ENCODE measurements around the gene SYS1. TPM values are rescaled to one million over a fixed set of nuclear protein-coding genes. Genes with fewer than 3 reads are reported as not detected.
A peak's percentile ranks its signal among the peaks of the same experiment; 100 is the strongest.

Gene SYS1
- 15.9 and 28.4 TPM in 2 replicates for total RNA-seq

DNA sequence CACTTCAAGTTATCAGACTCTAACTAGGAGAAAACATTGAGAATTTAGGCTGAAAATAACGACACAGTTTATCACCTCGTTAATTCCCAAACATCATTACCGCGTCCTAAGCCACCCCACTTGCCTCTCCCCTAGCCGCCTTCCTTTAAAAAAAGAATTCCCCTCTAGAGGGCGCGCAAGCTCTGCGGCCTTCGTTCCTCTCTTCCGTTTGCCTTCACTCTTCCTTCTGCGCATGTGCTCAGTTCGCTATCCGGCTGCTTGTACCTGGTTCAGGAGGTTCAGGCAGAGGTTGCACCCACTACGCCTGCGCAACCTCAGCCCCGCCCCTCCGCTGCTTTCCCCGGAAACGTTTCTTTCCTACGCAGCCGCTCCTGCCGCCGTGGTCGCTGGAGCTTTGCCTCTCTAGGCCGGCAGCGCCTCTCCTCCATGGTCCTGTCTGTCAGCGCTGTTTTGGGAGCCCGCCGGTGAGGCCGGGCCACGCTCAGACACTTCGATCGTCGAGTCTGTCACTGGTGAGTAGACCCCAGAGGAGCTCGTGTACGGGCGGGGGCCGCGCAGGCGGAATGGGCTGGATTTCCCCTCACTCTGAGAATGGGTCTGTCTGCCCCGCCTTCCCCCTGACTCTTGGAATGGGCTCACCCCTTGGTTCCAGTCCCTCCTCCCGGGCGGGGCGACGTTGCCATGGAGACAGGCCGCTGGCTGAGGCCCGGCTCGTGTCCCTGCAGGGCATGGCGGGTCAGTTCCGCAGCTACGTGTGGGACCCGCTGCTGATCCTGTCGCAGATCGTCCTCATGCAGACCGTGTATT, at the start of gene SYS1:
Gene SYS1 (plus strand): TSS at position 353 of the 807 bp plus-strand sequence. CDS start 376 bp downstream, at position 729.
- peak; percentile 98 to 99 for DNase-seq (ENCODE audit: low read depth in 2 of 2)

DNA sequence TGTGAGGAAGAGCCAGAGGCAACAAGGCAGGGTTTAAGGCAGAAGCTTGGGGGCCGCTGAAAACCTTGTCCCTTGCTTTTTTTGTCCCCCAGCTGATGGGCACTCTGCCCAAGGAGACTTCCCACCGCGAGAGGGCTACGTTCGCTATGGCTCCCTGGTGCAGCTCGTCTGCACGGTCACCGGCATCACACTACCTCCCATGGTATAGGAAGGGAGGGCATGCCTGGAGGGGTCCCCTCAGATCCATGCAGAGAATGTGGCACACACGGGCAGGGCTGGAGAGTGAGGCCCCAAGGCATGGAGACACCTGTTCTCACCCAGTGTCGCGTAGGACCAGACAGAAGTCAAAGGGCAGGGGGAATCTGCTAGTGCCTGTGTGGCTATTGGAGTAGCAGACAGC, 49.0 kb upstream of the SYS1 start:
- no peak for DNase-seq (ENCODE audit: low read depth in 2 of 2)

DNA sequence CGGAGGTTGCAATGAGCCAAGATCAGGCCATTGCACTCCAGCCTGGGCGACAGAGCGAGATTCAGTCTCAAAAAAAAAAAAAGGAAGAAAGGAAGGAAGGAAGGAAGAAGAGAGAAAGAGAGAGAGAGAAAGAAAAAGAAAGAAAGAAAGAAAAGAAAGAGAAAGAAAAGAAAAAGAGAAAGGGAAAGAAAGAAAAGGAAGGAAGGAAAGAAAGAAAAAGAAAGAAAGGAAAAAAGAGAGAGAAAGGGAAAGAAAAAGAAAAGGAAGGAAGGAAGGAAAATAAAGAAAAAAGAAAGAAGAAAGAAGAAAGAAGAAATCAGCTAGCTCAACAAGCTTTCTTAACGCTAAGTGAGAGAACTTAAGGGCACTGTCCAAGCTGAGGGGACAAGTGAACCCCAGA, 47.3 kb upstream of the SYS1 start:
- DNase-seq (ENCODE audit: low read depth in 2 of 2), result no peak

DNA sequence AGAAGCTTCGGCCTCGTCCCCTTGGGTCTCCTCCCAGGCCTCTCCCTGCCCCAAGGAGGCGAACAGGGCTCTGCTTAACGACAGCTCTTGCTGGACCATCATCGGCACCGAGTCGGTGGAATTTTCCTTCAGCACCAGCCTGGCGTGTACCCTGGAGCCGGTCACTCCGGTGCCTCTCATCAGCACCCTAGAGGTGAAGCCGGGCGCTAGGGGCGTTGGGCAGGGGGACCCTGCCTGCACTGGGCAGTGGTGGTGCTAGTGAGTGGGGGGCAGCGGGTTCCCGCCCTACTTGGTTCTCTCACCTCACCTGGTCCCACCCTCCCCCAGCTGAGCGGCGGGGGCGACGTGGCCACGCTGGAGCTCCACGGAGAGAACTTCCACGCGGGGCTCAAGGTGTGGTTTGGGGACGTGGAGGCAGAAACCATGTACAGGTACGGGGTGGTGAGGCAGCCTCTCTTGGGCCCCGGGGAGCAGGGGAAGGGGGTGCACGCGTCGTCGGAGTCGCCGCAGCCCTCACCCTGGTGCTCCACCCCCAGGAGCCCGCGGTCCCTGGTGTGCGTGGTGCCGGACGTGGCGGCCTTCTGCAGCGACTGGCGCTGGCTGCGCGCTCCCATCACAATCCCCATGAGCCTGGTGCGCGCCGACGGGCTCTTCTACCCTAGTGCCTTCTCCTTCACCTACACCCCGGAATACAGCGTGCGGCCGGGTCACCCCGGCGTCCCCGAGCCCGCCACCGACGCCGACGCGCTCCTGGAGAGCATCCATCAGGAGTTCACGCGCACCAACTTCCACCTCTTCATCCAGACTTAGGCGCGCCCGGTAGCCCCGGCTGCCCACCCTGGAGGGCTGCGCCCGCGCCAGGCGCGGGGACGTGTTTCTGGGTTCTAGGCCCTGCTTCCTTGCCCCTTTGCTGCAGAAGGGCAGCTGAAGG, 46.5 kb upstream of the SYS1 start:
- no peak for DNase-seq (ENCODE audit: low read depth in 2 of 2)

DNA sequence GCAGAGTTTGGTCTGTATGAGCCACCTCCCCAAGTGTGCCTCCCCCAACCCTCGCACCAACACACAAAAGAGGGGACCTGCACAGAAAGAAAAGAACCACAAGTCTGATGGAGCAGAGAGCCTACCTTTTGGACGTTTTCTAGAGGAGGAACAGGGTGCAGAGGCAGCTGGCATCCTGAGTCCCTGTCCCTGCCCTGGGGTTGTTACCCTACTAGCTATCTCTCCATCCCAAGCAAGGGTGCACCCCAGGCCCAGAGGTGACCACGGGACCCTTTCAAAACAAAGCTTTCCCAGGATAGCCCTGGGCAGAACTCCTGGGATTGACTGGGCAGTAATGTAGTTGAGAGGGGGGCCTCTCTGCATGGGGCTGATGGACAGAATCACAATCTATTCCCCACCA, 45.1 kb upstream of the SYS1 start:
- no peak for DNase-seq (ENCODE audit: low read depth in 2 of 2)

DNA sequence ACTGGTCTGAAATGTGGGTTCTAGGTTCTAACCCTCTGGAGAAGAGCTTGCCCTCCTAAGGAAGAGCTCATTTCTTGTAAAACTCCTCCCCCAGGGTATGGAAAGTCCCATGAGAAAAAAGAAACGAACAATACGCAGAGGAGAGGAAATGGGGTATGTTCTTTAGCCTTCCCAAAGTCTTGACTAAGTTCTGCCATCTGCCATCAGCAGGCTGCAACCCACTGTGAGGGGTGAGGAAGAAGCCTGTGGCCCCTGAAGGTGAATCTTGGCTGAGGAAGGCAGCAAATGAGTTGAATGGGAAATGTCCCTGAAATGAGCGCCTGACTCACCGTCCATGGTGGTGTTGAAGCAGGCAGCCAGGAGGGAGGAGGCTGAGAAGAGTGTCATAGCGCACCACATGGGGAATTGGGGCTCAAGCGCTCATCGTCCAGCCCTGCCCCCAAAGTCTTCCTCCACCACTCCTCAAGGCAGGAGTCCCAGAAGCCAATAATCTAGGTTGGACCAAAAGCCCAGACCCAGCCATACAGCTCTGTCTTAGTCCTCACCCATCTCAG, 44.5 kb upstream of the SYS1 start:
- DNase-seq (ENCODE audit: low read depth in 2 of 2), result no peak

DNA sequence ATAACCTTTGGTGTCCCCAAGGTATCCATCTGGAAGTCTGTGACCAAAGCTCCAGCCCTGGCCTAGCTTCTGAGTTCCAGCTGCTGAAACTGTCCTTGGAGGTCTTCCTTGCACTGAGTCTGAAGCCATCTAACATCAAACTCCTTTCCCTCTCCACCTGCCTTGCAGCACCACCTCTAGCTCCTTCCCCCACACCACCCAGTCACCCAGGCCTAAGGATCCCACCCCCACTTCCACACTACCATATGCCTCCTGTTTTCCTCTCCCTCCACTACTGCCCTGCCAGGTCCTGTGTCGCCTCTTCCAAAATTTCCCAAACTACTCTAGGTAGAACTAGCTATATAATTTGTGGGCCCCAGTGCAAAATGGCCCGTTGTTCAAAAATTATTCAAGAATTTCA, 44.0 kb upstream of the SYS1 start:
- no peak for DNase-seq (ENCODE audit: low read depth in 2 of 2)

DNA sequence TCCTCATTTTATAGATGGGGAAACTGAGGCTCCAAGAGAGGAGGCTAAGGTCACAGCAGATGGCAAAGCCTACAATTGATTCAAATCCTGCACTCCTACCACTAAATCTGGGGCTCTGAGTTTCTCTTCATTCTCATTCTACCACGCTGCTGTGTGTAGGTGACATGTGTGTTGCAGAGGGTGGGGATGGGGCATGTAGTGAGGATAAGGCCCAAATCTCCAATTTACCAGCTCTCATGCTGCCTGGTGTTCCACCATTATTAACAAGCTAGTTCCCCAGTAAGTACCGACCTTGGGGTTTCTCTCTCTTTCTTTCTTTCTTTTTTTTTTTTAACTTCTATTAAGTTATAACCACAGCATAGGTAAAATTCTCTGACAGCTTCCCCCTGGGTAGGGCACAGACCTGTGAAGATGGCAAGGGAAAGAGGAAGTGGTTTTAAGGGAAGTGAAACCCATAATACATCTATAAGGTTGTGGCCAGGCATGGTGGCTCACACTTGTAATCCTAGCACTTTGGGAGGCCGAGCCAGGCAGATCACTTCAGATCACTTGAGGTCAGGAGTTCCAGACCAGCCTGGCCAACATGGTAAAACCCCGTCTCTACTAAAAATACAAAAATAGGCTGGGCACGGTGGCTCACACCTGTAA, 41.9 kb upstream of the SYS1 start:
- no peak for DNase-seq (ENCODE audit: low read depth in 2 of 2)

DNA sequence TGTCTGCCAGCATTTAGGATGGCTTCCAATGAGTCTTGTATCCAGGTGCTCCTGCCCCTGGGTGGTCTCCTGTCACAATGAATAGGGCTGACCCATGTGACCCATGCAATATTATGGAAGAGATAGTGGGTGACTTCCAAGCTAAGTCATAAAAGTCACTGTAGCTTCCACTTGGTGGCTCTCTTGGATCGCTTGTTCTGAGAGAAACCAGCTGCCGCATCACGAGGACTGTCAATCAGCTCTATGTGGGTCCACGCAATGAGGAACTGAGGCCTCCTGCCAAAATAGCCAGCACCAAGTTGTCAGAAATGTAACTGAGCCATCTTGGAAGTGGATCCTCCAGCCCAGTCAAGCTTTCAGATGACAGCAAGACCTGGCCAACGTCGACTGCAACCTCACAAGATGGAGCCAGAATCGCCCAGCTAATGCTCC, 40.0 kb upstream of the SYS1 start:
- peak; percentile 48 to 76 for DNase-seq (ENCODE audit: low read depth in 2 of 2)

DNA sequence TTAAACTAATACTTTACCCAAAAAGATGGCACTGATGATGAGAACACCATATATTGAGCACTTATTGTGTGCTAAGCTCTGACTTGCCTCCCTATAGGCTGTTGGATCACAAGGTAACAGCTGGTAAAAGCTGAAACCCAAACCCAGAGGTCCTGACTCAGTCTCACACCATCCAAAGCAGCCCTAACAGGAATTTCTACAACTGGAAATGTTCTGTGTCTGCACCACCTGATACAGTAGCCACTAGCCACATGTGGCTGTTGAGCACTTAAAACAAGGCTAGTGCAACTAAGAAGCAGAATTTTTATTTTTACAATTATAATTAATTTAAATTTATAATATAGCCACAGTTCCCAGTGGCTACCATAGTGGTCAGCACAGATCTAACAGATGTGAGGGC, 39.2 kb upstream of the SYS1 start:
- no peak for DNase-seq (ENCODE audit: low read depth in 2 of 2)

DNA sequence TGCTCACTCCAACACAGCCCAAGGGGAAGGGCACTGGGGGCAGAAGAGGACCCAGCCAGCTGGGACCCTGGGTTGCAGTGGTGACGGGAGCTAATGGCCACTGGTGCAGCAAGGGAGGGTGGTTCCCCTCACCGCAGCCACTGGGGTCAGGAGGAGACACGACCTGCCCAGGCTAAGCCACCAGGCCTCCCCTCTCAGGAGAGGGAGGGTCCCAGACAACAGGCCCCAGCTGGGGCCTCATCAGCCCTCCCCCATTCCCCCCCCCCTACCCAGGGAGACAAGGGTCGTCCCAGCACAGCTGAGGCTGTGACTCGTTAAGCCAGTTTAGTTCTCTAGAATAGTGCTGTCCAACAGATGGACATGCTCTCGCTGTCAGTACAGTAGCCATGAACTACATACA, 37.6 kb upstream of the SYS1 start:
- no peak for DNase-seq (ENCODE audit: low read depth in 2 of 2)

DNA sequence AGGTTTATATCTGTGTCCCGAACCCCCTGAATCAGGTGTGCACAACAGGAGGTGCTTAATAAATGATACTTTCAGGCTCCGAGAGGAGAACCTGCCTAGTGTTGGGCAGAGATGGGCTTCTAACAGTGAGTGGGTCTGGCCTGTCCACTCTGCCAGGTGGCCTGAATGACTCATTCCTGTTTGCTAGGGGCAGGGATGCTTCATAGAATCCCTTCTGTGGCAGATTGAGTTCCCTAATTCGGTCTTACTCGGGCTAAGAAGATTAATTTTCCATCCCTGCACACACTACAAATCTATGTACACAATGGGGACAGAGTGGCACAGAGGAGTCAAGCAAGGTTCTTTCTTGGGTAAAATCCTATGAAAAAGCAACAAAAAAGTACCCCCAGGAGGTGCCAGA, 34.5 kb upstream of the SYS1 start:
- no peak for DNase-seq (ENCODE audit: low read depth in 2 of 2)

DNA sequence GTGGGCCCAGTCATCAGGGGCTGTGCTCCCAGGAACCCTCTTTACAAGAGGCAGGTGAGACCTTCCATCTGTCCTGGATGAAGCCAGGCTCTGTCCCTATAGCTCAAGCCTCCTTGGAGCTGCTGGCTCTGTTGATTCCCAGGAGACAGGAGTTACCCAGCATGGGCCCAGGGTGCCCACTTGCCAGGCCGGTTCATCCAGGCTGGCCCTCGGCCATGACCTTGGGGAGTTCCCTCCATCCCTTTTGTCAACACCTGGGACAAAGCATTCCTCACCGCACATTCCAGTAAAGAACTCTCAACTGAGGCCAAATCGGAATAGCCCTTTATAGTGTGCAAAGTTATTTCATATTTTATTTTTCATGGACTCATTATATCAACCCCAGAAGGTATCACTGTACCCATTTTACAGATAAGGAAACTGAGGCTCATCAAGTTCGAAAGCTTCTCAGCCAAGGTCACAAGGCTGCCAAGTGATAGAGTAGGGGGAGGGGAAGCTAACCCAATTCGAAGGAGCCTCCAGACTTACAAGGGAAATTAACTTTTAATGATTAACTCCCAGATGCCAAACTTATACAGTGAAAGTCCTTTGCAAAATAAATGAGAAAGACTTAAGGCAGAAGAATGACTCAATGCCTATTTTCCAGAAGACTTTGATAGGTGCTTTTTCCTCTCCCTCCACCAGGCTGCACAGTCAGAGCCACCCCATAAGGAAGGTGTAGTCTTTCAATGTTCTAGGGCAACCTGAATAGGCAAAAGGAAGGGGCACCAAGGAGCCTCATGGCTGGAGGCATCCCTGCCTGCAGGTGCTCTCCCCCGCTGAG, 33.2 kb upstream of the SYS1 start:
- no peak for DNase-seq (ENCODE audit: low read depth in 2 of 2)

DNA sequence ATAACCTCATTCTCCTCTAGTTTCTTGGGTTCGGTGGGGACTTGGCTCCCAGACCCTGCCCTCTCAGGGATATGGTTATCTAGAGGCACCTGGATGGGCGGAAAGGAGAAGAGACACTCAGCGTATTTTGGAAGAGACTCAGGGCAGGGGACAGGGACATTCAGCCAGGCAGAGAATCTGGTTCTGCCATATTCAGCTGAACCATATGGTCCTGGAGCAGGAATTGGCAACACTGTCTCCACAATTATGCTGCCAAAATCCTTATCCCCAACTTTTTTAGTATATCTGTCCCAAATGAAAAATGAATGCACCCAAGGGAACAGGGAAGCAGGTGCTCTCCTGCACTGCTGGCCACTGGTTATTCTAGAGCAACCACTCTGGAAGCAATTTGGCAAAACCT, 32.5 kb upstream of the SYS1 start:
- DNase-seq (ENCODE audit: low read depth in 2 of 2), result no peak

DNA sequence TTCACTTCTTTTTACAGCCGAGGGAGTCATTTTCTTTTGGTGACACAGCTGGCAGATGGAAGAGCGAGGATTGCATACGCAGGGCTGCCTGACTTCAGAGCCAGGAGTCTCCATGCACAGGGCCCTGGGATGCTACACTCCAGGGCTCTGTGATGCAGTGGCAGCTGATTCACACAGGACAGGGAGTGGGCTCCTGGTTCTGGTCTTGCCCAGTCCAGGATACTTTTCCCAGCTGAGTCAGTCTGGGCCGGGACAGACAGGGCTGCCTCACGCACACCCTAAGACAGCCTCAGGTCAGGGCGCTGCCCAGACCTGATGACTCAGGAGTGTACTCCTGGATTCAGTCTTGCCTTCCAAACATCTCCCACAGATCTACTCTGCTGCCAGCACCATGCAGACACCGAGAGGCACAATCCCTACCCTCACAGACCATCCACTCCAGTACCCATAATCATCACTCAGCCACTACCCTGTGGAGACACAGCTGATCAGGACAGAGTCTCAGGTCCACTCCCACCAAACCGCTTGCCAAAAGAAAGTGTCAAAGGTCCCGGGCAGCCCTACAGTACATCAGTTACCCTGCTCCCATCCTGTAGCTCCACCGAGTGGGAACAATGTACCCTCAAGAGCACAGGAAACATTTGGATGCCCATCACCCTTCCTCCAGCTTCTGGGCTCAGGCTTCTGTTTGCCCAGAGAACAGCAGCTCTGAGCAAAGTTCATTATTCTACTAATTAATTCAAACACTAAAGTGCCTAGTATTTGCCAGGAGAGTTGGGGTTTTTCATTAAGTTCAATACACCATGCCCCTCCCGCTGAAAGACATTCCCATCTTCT, 26.2 kb upstream of the SYS1 start:
- DNase-seq (ENCODE audit: low read depth in 2 of 2), result peak in 1 of 2 donors; percentile 75

DNA sequence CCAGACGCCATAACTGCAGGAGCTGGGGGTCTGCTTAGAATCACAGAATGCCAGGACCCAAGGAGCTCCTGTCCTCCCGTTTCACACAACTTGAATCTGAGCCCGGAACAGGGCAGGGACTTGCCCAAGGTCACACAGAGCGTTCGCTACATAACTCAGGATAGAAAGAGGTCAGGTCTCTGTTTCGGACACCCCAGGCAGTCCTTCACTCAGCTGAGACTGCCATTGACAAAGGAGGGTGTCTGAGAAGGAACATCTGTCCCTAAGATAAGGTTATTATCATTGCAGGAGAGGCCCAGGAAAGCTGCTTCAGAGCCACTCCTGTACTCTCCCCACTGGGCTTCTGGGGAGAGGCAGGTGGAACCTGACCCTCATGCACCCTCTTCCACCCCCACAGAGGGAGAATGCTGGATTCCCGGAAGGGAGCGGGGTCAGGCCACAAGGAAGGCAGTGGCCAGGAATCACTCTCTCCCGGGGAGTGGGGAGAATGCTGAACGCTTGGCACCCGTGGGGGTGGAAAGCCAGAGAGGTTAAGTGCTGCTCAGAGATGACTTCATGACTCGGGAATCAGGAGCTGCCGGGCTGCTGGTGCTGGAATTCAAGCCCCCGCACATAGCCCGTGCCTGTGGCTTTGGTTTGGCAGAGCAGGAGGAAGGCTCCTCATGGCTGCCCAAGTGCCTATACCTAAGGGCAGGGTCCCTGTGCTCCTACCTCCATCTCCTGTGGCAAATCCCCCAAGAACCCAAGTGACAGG, 25.4 kb upstream of the SYS1 start:
- peak; percentile 32 to 67 for DNase-seq (ENCODE audit: low read depth in 2 of 2)

DNA sequence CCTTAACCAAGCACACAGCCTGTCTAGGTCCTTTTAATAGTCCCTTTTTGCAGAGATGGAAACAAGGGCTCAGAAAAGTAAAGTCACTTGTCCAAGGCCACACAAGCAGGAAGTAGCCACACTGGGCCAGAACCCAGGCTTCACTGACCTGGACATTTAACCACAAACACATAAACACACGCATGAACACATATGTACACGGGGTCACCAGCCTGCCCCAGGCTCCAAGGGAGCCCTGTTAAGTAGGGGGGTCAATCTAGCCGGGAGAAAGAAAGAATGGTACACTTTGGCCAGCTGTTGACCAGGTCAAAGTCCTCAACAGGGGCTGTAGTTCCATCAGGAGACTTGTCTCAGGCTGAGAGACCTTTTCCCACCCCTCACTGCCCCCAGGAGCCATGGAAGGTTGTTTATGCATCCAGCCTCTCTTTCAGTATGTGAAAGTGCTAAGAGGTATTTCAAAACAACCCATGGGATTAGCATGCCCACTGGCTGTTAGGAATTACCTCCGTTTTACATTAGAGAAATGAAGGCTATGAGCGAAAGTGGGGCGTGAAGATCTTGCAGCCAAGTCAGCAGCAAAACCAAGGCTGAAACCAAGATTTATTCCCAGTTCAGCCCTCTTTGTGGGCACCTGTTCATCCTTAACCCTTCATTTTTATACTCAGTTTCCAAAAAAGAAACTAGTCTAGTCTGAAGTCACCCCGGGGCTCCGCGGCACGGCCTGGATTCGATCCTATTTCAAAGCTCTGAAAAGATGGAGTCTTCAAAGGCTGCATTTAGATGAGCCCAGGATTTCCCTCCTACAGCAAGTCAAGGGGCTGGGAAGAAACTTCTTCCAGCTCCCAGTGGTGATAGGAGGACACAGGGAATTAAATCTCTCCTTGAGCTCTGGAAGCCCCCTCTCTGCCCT, 24.6 kb upstream of the SYS1 start:
- DNase-seq (ENCODE audit: low read depth in 2 of 2), result no peak

DNA sequence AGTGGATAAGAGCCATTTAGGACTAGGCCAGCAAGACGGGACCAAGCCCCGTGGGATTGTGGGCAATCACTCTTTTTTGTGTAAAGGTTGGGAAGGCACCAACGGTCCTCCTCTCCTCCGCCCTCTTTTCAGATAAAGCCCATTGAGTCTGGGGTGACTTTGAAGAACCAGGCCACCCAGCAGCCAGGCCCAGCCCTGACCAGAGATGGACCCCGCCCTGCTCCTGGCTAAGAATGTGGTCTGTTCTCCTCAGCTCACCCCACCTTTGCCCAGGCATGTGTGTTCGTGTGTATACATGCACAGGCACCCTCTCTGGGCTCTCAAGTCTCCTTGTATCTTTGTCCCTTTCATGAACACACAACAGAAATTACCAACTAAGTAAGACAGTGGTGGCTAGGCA, 23.9 kb upstream of the SYS1 start:
- no peak for DNase-seq (ENCODE audit: low read depth in 2 of 2)

Measured in lung microvascular endothelial cell (primary cell).